ENCODE measurements around the gene GOT2.
"Not testable (repeated sequence)": the region's sequence is repeated elsewhere in the genome, so short reads cannot be mapped to it uniquely, and the experiment has no call there.

The GOT2 gene

GRCh38 chr16:58733671-58734458 is at the start of gene GOT2:
GOT2 (minus strand) TSS chr16:58734316; CDS start chr16:58734228, 88 bp downstream.
- peak; percentile 85 to 89 for DNase-seq

GRCh38 chr16:58779291-58779690 is 45.2 kb upstream of the GOT2 start:
- not testable (repeated sequence) for DNase-seq

GRCh38 chr16:58773870-58774269 is 39.8 kb upstream of the GOT2 start:
- no peak for DNase-seq

GRCh38 chr16:58768145-58768544 is 34.0 kb upstream of the GOT2 start:
- no peak for DNase-seq

GRCh38 chr16:58767581-58767980 is 33.5 kb upstream of the GOT2 start:
- DNase-seq: no peak

- no peak for DNase-seq
Measured at GRCh38 chr16:58756650-58757332, 22.7 kb upstream of the GOT2 start.

- DNase-seq: peak; percentile 94 to 96
Measured at GRCh38 chr16:58755989-58756649, 22.0 kb upstream of the GOT2 start.

GRCh38 chr16:58753711-58754134 is 19.6 kb upstream of the GOT2 start:
- no peak for DNase-seq

GRCh38 chr16:58744497-58744896 is 10.4 kb upstream of the GOT2 start:
- no peak for DNase-seq

- no peak for DNase-seq
Measured at GRCh38 chr16:58741976-58742375, 7.9 kb upstream of the GOT2 start.

GRCh38 chr16:58741166-58741565 is 7.0 kb upstream of the GOT2 start:
- no peak for DNase-seq

- DNase-seq: no peak
Measured at GRCh38 chr16:58738672-58739296, 4.7 kb upstream of the GOT2 start.

- DNase-seq: not testable (repeated sequence)
Measured at GRCh38 chr16:58736341-58736740, 2.2 kb upstream of the GOT2 start.

- no peak for DNase-seq
Measured at GRCh38 chr16:58734459-58734787, 307 bp upstream of the GOT2 start.

GRCh38 chr16:58733248-58733670 is 857 bp downstream of the GOT2 start:
- DNase-seq: no peak

GRCh38 chr16:58732545-58733247 is 1.4 kb downstream of the GOT2 start:
- peak in 1 of 2 experiments; percentile 17 for DNase-seq

GRCh38 chr16:58730724-58731370 is 3.3 kb downstream of the GOT2 start:
- no peak for DNase-seq

GRCh38 chr16:58727796-58728568 is 6.1 kb downstream of the GOT2 start:
- no peak for DNase-seq

GRCh38 chr16:58727028-58727781 is 6.9 kb downstream of the GOT2 start:
- DNase-seq: no peak

- no peak for DNase-seq
Measured at GRCh38 chr16:58723109-58723508, 11.0 kb downstream of the GOT2 start.

GRCh38 chr16:58717994-58718393 is 16.1 kb downstream of the GOT2 start:
- DNase-seq: no peak

Measured in Kasumi-1 (cell line).